Measurements from ENCODE around the gene RNF145. TPM values are rescaled to one million over a fixed set of nuclear protein-coding genes. Genes with fewer than 3 reads are reported as not detected.
"Not testable (repeated sequence)": the region's sequence is repeated elsewhere in the genome, so short reads cannot be mapped to it uniquely, and the experiment has no call there.

Gene RNF145
- total RNA-seq, 1 experiment from 2014 or later = 54.0 TPM

- DNase-seq (ENCODE audit: low read depth) = not testable (repeated sequence)
Measured at GRCh38 chr5:159118958-159119659, 90.2 kb downstream of the RNF145 start.

- DNase-seq (ENCODE audit: low read depth) = no peak
Measured at GRCh38 chr5:159113405-159113804, 95.9 kb downstream of the RNF145 start.

GRCh38 chr5:159112436-159112835 is 96.9 kb downstream of the RNF145 start:
- DNase-seq (ENCODE audit: low read depth) = no peak

Other genes with a start within 250 kb of the RNF145 start
- gene EBF1, start 109.6 kb downstream of the RNF145 start, total RNA-seq (2014; rRNA removed; shearing (Covaris generic)) = 1.5 and 5.4 TPM in 2 replicates
- gene UBLCP1, start 53.7 kb upstream of the RNF145 start, total RNA-seq (2014; rRNA removed; shearing (Covaris generic)) = 29.9 and 36.4 TPM in 2 replicates
- gene IL12B, start 120.9 kb upstream of the RNF145 start, total RNA-seq (2014; rRNA removed; shearing (Covaris generic)) = not detected in 2 replicates

Measured in M059J (cell line).